Transverse colon (tissue), 4 donors: ENCODE data around the gene FIGLA. TPM values are rescaled to one million over a fixed set of nuclear protein-coding genes. Genes with fewer than 3 reads are reported as not detected.

Source experiments
- DNase-seq: peaks from one replicate; pipeline ENCODE4 v3.0.0-alpha.2; 2019
- H3K27ac ChIP-seq, 4 donors: fragments of 200-600 bp; sonication (generic); 2 replicates each; pipeline ENCODE4 v1.5.1; 2016 to 2018; ENCODE audit warnings: inconsistent platforms in 4 of 4
- H3K27me3 ChIP-seq: fragments of 200-600 bp; sonication (generic); 2 replicates; pipeline ENCODE4 v1.5.1; 2017; ENCODE audit warnings: inconsistent platforms
- H3K36me3 ChIP-seq, 4 donors: fragments of 200-600 bp; sonication (generic); 2 replicates each; pipeline ENCODE4 v1.5.1; 2017 to 2019; ENCODE audit warnings: inconsistent platforms in 4 of 4
- H3K4me1 ChIP-seq, 4 donors: fragments of 200-600 bp; sonication (generic); 2 replicates each; pipeline ENCODE4 v1.5.1; 2017 to 2020; ENCODE audit warnings: inconsistent platforms in 4 of 4
- H3K4me3 ChIP-seq, 4 donors: fragments of 200-600 bp; sonication (generic); 1 replicate in 1 of 4; 2 replicates in 3 of 4; pipeline versions ENCODE4 v1.5.1 to v1.6.1; 2017 to 2019; ENCODE audit warnings: inconsistent platforms in 4 of 4
- H3K9me3 ChIP-seq, 2 donors: fragments of 200-600 bp; sonication (generic); 2 replicates each; pipeline ENCODE4 v1.5.1; 2017 to 2019; ENCODE audit warnings: inconsistent platforms in 2 of 2
- CTCF ChIP-seq, 5 experiments: fragments of 200-600 bp in 3 of 5; fragments of 450-650 bp in 2 of 5; sonication (generic) in 3 of 5; IDR thresholded peaks; 1 replicate in 2 of 5; 2 replicates in 3 of 5; pipeline ENCODE4 v1.5.1; 2016 to 2017; ENCODE audit warnings: antibody characterized with exemption in 5 of 5, inconsistent platforms in 3 of 5, mild to moderate bottlenecking in 2 of 5, moderate library complexity in 1 of 5
- EP300 ChIP-seq: sonication (generic); formaldehyde crosslinking; IDR thresholded peaks from one replicate; pipeline ENCODE4 v1.6.1; 2017; ENCODE audit warnings: antibody characterized with exemption, low read depth
- POLR2A ChIP-seq: fragments of 450-650 bp; IDR thresholded peaks from one replicate; pipeline ENCODE4 v1.6.1; 2016; ENCODE audit warnings: antibody characterized with exemption, mild to moderate bottlenecking, moderate library complexity
- POLR2AphosphoS5 ChIP-seq, 3 donors: sonication (generic); formaldehyde crosslinking; IDR thresholded peaks; one replicate each; pipeline ENCODE4 v1.6.1; 2016; ENCODE audit warnings: antibody characterized with exemption in 3 of 3
- WGBS, 2 donors: methylation state at CpG; one replicate each; pipeline ENCODE4 v1.1.5; 2018; ENCODE audit warnings: low coverage in 1 of 2; 5-methylcytosine and 5-hydroxymethylcytosine counted together
- in situ Hi-C, 4 donors: fragments of 200-750 bp; cut with MboI; loops; one replicate each; pipeline versions ENCODE4 v1.15.0 to v1.15.1; 2017; ENCODE audit warnings: low sequenced_read_pairs in 3 of 4, low pct_ligation_motif_present in 1 of 4, low pct_unique_long_range_greater_than_20kb in 1 of 4
- intact Hi-C: fragments of 100-400 bp; cut with DNase I; formaldehyde crosslinking; loops from one replicate; pipeline ENCODE4 v1.15.1; 2023; ENCODE audit warnings: low total_unique reads
- small RNA-seq, 4 donors: library from RNA; depleted of rRNA; stranded (forward); fragments of <200 nt; gene quantifications; one replicate each; pipeline ENCODE3, GENCODE V24; 2016
- total RNA-seq, 4 donors: library from RNA; depleted of rRNA; stranded (reverse); fragments of >200 nt; gene quantifications; one replicate each; pipeline ENCODE4 v1.1.0, GENCODE V29; 2016

The FIGLA gene
- total RNA-seq, 4 donors from 2014 or later = not detected

DNA sequence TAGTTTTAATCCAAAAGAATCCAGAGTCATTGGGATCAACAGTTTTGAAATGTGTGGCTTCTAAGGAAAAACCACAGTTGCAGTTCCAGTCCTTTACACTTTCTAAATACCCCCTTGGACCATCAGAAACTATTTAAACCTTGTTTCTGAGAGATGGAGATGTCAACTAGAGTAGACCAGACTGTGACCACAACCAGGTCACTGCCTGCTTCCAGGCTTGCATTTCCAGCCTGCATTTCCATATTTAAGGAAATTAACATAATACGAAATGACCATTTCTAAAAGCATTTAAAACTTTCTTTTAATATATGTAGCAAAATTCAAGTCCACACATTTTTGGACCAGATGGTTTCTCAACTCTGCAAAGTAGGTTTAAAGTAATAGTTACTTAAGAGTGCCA is 60.8 kb downstream of the FIGLA start:
- WGBS, 2 donors = 92 to 100% methylated on average over 1 of the region's 1 CpG
- in situ Hi-C loops = no loop called here
- intact Hi-C loops = no loop called here
- no peak overlapping the region for H3K4me3 ChIP-seq
- H3K9me3 ChIP-seq = no peaks in the 10 kb centered on the region
- peaks cover 14% of the 10 kb centered on the region for H3K27me3 ChIP-seq
- no peak overlapping the region for H3K27ac ChIP-seq
- DNase-seq = no peak
- H3K4me1 ChIP-seq = no peaks in the 10 kb centered on the region
- TF ChIP-seq EP300 = no peak
- no peak for TF ChIP-seq CTCF (IDR thresholded peaks at IDR 0.05)
- TF ChIP-seq POLR2AphosphoS5 (IDR thresholded peaks at IDR 0.05) = no peak
- no peak for TF ChIP-seq POLR2A
- no peaks in the 10 kb centered on the region for H3K36me3 ChIP-seq

- WGBS, 2 donors = 83% methylated on average over 7 of the region's 7 CpGs; no CpG with 5 or more reads in 1 of the 2 donors
- in situ Hi-C loops = no loop called here
- Histone ChIP-seq H3K4me3 (no peak overlapping the region), H3K27me3 (peaks cover 1% of the 10 kb centered on the region), H3K27ac (no peak overlapping the region), H3K36me3 (no peaks in the 10 kb centered on the region), H3K9me3 (no peaks in the 10 kb centered on the region), H3K4me1 (no peaks in the 10 kb centered on the region)
- TF ChIP-seq POLR2AphosphoS5 (IDR thresholded peaks at IDR 0.05) (no peak), CTCF (IDR thresholded peaks at IDR 0.05) (no peak)
- intact Hi-C loops = no loop called here
- no peak for DNase-seq
Observed at GRCh38 chr2:70728128-70728527, 62.3 kb downstream of the FIGLA start.

Small RNA genes lying within 50 kb of the gene (small RNA-seq; reads per million reads assigned to genes)
- 0 reads per million in 4 donors for gene HMGN2P21

Other genes starting within 250 kb of the FIGLA start
- 10 to 100 TPM; 10.7 to 51.3 (median 33.7) TPM for gene TGFA, start 236.8 kb downstream of the FIGLA start, total RNA-seq
- 1 to 10 TPM in 2 of 4 donors, under 1 TPM in 2; 0.40 to 1.9 (median 1.1) TPM for gene ADD2, start 22.4 kb downstream of the FIGLA start, total RNA-seq
- gene CLEC4F, start 30.0 kb upstream of the FIGLA start, total RNA-seq = under 1 TPM in 2 of 4 donors, not detected in 2; 0.14 to 0.32 TPM
- under 1 TPM in 1 of 4 donors, not detected in 3; 0.95 TPM for gene CD207, start 45.2 kb upstream of the FIGLA start, total RNA-seq
- not detected for gene VAX2, start 109.9 kb upstream of the FIGLA start, total RNA-seq
- gene ATP6V1B1, start 145.3 kb upstream of the FIGLA start, total RNA-seq = not detected
- 1 to 10 TPM in 1 of 4 donors, under 1 TPM in 1, not detected in 2; 0.96 to 1.7 TPM for gene ANKRD53, start 188.0 kb upstream of the FIGLA start, total RNA-seq
- 10 to 100 TPM; 14.6 to 34.5 (median 30.5) TPM for gene TEX261, start 204.2 kb upstream of the FIGLA start, total RNA-seq